ENCODE measurements around the gene MAST4.

The MAST4 gene

DNA sequence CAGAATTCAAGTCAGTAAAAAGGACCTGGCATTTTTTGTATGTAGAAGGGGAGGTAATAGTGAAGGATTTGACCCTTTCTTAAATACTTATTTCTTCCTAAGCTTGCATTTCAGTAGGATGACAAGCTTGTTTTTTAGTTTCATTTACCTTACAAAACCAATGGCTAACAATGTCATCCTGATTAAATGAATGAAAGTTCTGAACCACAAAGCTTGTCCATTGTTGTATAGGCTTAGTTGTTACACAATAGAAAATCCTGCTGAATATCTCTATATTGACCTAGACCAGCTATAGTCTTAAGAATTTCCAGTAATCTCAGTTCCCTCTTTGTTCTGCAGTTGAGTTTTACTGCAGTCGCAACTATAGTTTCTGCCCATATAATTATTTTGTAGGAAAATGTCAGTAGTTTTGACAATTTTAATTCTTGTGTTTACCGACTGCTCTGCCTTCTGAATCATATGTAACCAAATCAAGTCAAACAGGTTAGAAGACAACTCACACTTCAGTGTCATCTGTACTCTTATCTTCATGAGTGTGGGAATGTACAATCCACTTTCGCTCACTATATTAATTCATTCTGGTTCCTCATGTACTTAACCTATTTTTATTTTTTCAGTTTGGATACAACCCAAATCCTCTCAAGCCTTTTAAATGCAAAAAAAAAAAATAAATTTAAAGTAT lies 404.7 kb downstream of the MAST4 start:
- no peak overlapping the region for H3K4me2 ChIP-seq (ENCODE audit: low read length)
- no peak overlapping the region for H3K27ac ChIP-seq (ENCODE audit: low read length)
- no peak overlapping the region for H2AFZ ChIP-seq (ENCODE audit: low read depth, low read length)
- H4K20me1 ChIP-seq (ENCODE audit: insufficient read depth, low read length): no peaks in the 10 kb centered on the region
- H3K9ac ChIP-seq (ENCODE audit: low read length): no peak overlapping the region
- H3K4me3 ChIP-seq (ENCODE audit: low read length): no peak overlapping the region
- no peaks in the 10 kb centered on the region for H3K9me3 ChIP-seq (ENCODE audit: insufficient read depth, low read length)
- H3K27me3 ChIP-seq (ENCODE audit: low read depth, low read length): peaks cover 31% of the 10 kb centered on the region
- no peaks in the 10 kb centered on the region for H3K79me2 ChIP-seq (ENCODE audit: low read length)
- no peaks in the 10 kb centered on the region for H3K36me3 ChIP-seq (replicated peaks; ENCODE audit: low read depth, low read length)
- H3K4me1 ChIP-seq (ENCODE audit: low read length): peaks cover 5% of the 10 kb centered on the region; the same call in 1 of the 2 replicates
- TF ChIP-seq EZH2phosphoT487 (IDR thresholded peaks at IDR 0.05; ENCODE audit: low read depth): no peak
- no peak for TF ChIP-seq CTCF (IDR thresholded peaks at IDR 0.05; ENCODE audit: low read depth, low read length)

GRCh38 chr5:67002832-67003684 lies 406.9 kb downstream of the MAST4 start:
- Histone ChIP-seq H4K20me1 (ENCODE audit: insufficient read depth, low read length) (no peaks in the 10 kb centered on the region), H3K9ac (ENCODE audit: low read length) (no peak overlapping the region), H3K27ac (ENCODE audit: low read length) (no peak overlapping the region), H3K79me2 (ENCODE audit: low read length) (no peaks in the 10 kb centered on the region), H3K36me3 (replicated peaks; ENCODE audit: low read depth, low read length) (no peaks in the 10 kb centered on the region), H3K4me2 (ENCODE audit: low read length) (peak overlapping the region; percentile 84), H2AFZ (ENCODE audit: low read depth, low read length) (peak overlapping the region; percentile 96; the same call in 1 of the 2 replicates), H3K9me3 (ENCODE audit: insufficient read depth, low read length) (no peaks in the 10 kb centered on the region), H3K4me1 (ENCODE audit: low read length) (peaks cover 5% of the 10 kb centered on the region; the same call in 1 of the 2 replicates), H3K27me3 (ENCODE audit: low read depth, low read length) (peaks cover 39% of the 10 kb centered on the region), H3K4me3 (ENCODE audit: low read length) (peak overlapping the region; percentile 83)
- TF ChIP-seq CTCF (IDR thresholded peaks at IDR 0.05; ENCODE audit: low read depth, low read length) (no peak), EZH2phosphoT487 (IDR thresholded peaks at IDR 0.05; ENCODE audit: low read depth) (no peak)

DNA sequence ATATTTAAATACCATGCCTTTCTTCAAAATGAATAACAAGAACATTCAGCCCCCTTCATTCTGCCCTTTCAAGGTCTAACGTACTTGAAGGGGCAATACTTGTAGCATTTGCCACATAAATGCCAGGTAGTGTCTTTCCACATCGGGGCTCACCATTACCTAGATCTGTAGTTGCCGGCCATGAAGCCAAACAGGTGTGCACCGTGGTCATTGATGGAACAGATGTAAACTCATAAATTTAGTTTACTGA lies 407.4 kb downstream of the MAST4 start:
- H3K4me2 ChIP-seq (ENCODE audit: low read length): peak overlapping the region; percentile 84
- peaks cover 5% of the 10 kb centered on the region; the same call in 1 of the 2 replicates for H3K4me1 ChIP-seq (ENCODE audit: low read length)
- peak overlapping the region; percentile 83 for H3K4me3 ChIP-seq (ENCODE audit: low read length)

More for the DNA sequence above, 407.4 kb downstream of the MAST4 start:
- peak overlapping the region; percentile 96 for H2AFZ ChIP-seq (ENCODE audit: low read depth, low read length)
- H3K79me2 ChIP-seq (ENCODE audit: low read length): no peaks in the 10 kb centered on the region
- H4K20me1 ChIP-seq (ENCODE audit: insufficient read depth, low read length): no peaks in the 10 kb centered on the region
- H3K27me3 ChIP-seq (ENCODE audit: low read depth, low read length): peaks cover 37% of the 10 kb centered on the region
- H3K27ac ChIP-seq (ENCODE audit: low read length): no peak overlapping the region
- TF ChIP-seq CTCF (IDR thresholded peaks at IDR 0.05; ENCODE audit: low read depth, low read length) (no peak), EZH2phosphoT487 (IDR thresholded peaks at IDR 0.05; ENCODE audit: low read depth) (no peak)
- H3K36me3 ChIP-seq (replicated peaks; ENCODE audit: low read depth, low read length): no peaks in the 10 kb centered on the region
- H3K9ac ChIP-seq (ENCODE audit: low read length): peak overlapping the region; percentile 67; the same call in 1 of the 2 replicates
- H3K9me3 ChIP-seq (ENCODE audit: insufficient read depth, low read length): no peaks in the 10 kb centered on the region

All from OCI-LY3 (cell line).